Measurements from ENCODE around the gene LGALS3BP.
"Not testable (repeated sequence)": the region's sequence is repeated elsewhere in the genome, so short reads cannot be mapped to it uniquely, and the experiment has no call there.

LGALS3BP gene

DNA sequence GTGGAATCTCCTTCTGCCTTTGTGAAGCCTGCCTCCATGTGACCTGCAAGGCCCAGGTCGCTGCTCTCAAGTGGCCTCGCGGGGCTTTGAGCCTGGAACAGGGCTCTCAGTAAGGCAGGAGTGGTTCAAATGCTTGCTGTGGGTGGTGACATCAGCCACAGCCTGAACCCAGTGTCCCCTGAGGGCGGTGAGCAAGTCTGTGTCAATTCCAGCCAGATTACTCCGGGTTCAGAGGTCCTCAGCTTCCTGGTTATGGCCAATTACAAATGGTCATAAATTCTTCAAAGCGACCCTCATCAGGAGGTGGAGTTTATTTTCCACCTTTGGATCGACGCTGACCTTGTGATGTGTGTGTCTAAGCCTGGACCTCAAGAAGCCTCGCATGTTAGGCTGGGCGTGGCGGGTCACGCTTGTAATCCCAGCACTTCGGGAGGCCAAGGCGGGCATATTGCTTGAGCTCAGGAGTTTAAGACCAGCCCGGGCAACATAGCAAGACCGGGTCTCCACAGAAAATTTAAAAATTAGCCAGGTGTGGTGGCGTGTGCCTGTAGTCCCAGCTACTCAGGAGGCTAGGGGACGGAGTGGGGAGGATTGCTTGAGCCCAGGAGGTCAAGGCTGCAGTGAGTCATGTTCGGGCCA lies 17.3 kb downstream of the LGALS3BP start:
- DNase-seq (ENCODE audit: low spot score), result no peak

DNA sequence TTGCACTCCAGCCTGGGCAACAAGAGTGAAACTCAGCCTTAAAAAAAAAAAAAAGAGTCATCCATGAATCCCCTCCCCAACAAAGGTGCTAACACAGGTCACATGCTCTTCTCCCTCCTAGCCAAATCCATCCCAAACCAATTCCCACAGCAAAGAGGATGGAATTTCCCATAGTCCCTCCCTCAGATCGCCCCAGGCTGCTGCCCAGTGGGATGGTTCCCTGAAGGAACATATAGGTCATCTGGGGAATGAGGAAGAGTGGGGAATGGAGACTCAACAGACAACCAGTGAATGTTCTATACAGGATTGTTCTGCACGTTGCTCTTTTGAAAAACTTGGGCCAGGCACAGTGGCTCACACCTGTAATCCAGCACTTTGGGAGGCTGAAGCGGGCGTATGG lies 18.2 kb downstream of the LGALS3BP start:
- DNase-seq (ENCODE audit: low spot score), result no peak

DNA sequence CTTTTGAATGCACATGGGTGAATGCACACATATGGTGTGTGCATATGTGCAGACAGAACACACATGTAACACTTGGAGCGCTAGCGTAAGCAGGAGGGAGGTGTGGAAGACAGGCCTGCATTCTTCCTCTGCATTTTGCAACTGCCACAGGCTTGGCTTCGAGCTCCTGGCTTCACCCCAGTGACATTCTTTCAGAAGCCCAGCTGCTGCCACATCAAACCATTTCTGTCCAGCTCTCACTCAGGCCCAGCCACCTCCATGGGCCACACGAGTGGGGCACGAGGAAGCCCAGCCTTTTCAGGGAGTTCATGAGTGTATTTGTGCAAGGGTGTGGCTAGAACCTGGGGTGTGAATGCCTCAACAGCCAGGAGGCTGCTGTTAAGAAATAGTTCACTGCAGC lies 18.8 kb downstream of the LGALS3BP start:
- no peak for DNase-seq (ENCODE audit: low spot score)

DNA sequence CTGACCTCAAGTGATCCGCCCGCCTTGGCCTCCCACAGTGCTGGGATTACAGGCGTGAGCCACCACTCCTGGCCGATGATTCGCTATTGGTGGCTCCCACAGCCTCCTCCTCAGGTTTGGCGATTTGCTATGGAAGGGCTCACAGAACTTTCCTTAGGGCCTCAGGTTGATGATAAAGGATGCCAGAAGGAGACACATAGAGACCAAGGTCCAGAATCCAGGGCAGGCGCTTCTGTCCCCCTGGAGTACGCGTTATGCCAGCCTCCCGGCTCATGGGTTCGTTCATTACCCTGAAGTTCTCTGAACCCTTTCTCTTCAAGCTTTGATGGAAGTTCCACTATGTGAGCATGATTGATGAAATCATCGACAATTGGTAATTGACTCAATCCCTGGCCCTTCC lies 19.9 kb downstream of the LGALS3BP start:
- DNase-seq (ENCODE audit: low spot score), result no peak

DNA sequence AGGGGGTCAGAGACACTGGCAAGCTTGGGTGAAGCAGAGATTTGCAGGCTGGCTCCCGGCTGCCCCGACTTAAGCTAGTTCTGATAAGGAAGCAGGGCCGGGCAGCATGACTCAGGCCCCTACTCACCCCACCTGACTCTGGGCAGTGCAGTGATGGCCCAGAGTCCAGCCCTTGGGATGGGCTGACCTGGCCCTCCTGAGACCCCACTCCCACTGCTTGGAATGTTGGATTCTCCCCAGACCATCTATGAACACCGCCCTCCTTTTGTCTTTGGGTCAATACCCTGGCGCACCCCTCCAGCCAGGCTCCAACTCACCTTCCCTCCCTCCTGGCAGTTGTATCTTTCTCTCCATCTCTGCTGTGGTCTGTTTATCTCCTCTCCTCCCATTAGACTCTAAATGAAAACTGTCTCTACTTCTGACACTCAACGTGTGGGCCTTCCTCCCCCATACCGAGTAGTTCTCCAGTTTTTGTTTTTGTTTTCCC lies 21.0 kb downstream of the LGALS3BP start:
- no peak for DNase-seq (ENCODE audit: low spot score)

DNA sequence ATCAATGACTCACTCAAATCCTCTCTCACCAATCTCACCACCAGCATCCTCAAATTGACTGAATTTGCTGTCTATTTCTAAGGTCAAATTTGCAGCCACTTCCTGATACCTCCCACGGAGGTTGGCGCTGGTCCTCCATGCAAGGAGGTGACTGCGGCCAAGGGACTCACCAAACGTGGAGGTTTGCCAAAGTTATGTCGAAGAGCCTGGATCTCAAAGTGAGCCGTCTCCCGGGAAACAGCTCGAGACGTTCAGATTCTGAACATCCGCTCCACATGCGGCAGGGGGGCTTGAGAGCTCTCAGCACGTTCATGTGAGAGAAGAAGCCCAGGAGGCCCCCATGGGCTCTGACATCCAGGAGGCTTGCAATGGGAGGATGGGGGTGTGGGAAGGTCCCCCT lies 22.6 kb downstream of the LGALS3BP start:
- DNase-seq (ENCODE audit: low spot score), result no peak

DNA sequence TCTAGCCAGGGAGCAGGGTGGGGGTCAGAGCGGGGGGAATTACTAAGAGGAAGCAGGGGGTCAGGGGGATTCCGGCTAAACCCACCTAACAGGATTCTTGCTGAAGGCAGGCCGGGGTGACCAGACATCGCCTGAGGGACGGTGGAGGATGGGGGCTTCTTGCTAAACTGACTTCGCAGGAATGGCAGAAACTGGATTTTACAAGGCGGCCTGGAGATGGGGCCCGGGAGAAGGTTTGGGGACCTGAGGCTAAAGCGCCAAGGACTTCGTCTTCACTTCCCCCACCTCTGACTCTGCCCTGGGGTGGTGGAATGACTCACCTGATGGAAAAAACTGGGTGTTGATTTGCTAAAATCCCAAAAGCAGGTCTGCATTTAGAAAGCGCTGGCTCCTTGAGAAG lies 23.5 kb downstream of the LGALS3BP start:
- DNase-seq (ENCODE audit: low spot score), result no peak

DNA sequence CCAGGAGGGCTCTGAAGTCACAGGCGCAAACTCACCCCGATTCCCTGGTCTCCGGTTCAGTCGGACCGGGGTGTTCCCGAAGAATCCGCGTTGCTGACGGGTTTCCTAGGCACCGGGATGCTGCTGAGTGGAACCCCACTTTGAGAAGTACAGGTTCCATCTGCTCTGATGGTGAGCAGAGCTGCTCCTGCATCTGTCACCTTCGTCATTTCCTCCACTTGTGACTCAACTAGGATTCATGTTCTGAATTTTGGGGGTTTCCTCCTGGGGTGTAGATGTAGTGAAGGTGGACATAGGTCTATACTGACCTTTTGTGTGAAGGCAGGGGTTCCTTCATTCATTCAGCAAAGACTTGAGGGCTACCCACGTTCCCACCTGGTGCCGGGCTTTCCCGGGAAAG lies 25.0 kb downstream of the LGALS3BP start:
- peak; percentile 22 for DNase-seq (ENCODE audit: low spot score)

DNA sequence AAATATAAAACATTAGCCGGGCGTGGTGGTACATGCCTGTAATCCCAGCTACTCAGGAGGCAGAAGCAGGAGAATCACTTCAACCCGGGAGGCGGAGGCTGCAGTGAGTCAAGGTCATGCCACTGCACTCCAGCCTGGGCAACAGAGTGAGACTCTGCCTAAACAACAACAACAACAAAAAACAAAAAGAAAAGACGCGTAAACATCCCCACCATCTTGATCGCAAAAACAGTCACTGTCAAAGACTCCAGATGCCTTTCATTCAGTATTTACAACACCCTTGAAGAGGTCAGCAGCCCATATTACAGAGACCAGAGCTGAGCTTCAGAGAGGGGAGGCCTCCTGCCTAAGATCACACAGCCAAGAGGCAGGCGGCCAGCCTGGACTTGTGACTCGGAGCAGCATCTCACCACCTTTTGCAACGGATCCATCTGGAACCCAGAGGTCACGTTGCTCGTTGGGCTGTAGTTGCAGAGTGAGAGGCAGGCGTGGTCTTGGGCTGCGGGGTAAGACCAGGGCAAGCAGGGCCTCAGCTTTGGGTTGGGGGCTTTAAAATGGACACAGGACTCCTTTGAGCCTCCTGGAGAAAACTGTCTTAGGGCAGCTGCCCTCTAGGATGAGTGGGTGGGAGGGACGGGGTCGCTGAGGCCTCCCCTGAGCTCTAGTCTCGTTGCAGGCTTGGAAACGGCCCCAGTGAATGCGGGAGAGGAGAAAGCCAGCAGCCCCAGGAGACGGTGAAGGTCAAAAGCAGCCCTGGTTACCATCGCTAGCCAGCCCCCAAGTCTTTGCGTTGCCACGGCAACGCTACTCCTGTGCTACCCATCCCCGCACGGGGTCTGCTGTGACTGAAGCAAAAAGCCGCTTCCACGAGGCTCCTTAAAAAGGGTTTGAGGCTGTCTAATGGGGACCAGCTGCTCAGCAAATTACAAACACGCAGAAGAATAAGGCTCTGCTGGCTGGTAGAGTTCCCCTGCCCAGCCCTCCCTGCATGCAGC lies 26.1 kb downstream of the LGALS3BP start:
- no peak for DNase-seq (ENCODE audit: low spot score)

DNA sequence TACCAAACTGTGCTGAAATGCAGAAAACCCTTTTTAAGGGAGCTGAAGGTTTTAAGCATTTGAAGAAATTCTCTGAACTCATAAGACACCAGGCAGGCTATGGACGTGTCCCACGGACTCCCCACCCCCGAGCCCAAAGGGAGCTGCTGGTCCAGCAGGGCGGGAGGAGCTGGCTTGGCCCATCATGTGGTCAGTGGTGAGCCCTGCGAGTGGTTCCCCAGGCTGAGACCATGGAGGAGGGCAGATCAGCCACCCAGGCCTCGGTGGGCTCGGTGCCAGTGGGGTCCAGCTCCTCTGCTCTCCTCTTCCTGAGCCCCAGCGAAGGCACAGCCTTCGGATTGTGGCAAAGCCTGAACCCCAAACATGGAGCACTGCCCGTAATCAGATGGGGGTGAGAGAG lies 27.0 kb downstream of the LGALS3BP start:
- no peak for DNase-seq (ENCODE audit: low spot score)

DNA sequence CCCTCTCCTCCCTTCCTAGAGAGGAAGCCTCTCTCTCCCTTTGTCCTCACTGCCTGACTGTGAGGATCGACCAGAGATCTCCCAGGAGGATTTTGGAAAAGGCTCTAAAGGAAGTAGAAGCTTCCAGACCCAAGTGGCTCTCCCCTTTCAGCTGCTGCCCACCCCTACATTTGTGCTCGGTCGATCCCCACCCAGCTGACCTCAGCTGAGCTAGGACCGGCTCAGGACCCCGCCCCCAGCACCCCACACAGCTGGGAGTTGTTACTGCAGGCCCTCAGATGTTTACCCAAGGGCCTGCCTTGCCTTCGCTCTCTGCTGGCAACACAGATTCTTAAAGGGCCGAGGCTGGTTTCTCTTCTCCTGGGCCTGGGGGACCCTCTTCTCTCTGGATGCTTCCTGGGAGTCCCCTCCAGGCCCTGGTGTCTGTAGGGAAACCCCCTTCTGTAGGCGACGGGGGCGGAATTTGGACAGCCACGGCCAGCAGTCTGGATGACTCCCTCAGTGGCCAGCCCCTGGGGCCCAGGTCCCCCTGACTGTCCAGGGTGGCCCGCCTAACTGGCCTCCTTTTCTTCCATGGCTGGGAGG lies 27.7 kb downstream of the LGALS3BP start:
- DNase-seq (ENCODE audit: low spot score), result no peak

DNA sequence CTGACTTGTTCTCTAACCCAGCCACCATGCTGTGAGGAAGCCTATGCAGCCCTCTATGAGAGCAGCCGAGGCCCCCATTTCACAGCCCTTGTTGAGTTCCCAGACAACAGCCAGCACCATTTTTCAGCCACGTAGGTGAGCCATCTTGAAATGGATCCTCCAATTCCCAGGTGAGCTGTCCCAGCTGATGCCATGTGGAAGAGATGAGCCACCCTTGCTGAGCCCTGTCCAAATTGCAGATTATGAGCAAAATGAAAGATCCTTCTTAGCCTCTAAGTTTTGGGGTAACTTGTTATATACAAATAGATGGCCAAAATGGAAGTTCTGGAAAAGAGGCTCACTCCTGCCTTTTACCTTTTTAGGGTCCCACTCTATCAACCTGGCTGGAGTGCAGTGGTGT lies 28.9 kb downstream of the LGALS3BP start:
- DNase-seq (ENCODE audit: low spot score), result no peak

DNA sequence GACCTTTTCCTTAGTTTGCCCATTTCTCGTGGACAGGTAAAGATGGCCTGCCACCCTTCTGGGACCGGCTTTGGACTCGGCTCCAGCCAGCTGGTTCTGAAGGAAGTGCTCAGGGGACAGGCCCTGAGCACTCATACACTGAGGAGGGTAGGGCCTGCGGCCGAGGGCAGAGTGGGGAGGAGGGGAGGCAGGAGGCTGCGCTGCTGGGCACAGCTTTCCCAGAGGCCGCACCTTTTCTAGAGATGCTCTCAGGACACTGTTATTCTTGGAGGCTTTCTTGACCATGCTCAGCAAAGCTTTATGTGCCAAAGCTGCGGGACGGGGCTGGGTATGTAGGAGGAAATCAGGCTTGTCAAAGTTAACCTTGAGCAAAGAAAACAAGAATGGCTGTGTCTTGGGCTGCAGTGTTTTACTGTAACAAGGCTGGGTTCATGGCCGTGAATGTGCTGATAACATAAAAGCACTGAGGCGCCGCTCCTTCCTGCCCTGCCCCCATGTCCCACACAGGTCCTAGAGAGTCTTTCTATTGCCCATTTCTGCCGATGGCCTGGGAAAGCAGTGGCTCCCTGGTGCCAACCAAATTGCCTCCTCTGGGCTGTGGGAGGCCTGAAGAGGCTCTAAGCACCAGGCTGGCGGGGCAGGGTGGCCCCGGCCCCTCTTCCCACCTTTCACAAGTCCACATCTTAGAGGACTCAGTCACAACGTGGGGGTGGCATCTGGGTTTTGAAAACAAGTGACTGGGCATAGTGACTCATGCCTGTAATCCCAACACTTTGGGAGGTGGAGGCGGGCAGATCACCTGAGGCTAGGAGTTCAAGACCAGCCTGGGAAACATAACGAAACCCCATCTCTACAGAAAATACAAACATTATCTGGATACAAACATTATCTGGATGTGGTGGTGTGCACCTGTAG lies 32.2 kb downstream of the LGALS3BP start:
- no peak for DNase-seq (ENCODE audit: low spot score)

DNA sequence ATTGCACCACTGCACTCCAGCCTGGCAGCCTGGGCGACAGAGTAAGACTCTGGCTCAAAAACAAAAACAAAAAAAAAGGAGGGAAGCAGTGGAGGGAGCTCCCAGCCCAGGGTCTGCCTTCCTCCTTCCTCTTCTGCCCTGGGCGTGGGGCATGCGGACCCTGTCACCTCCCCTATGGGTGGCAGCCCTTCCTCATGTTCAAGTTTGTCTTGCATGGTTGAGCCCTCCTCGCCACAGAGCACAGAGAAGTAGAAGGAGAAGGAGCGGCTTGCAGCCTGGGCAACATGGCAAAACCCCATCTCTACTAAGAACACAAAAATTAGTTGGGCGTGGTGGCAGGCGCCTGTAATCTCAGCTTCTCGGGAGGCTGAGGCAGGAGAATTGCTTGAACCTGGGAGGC lies 33.1 kb downstream of the LGALS3BP start:
- DNase-seq (ENCODE audit: low spot score), result no peak

DNA sequence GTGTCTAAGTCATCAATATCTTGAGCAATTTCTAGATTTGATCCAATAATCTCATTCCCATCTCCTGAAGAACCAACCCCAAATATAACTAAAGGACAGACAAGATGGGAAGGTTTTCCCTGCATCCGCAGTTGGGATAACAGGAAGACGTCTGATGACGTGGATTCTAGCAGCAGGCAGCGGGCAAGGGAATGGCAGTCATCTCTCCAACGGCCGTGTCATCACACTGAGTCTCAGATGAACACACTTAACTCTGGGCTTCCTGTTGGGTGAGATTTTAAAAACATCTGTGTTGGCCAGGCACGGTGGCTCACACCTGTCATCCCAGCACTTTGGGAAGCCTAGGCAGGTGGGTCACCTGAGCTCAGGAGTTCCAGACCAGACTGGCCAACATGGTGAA lies 33.6 kb downstream of the LGALS3BP start:
- no peak for DNase-seq (ENCODE audit: low spot score)

DNA sequence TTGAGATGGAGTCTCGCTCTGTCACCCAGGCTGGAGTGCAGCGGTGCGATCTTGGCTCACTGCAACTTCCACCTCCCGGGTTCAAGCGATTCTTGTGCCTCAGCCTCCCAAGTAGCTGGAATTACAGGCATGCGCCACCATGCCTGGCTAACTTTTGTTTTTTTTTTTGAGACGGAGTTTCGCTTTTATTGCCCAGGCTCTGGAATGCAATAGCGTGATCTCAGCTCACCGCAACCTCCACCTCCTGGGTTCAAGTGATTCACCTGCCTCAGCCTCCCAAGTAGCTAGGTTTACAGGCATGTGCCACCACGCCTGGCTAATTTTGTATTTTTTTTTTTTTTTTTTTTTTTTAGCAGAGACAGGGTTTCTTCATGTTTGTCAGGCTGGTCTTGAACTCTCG lies 34.3 kb downstream of the LGALS3BP start:
- not testable (repeated sequence) for DNase-seq (ENCODE audit: low spot score)

DNA sequence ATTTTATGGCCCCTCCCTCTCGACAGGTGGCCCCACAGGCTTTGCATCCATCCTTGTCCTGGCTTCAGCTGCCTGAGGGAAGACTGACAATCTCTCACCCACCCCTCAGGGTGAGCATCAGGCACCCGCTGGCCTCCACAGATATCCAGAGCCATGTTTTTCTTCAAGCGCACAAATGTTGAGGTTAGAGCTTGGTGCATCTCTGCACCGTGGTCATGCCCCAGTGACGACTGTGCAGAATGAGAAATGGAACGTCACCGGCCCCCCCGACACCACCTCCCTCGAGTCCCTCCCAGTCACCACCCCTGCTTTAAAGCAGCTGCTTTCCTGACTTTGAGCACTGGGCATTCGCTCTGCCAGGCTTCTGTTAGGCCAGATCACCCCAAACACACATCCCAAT lies 34.8 kb downstream of the LGALS3BP start:
- DNase-seq (ENCODE audit: low spot score), result no peak

DNA sequence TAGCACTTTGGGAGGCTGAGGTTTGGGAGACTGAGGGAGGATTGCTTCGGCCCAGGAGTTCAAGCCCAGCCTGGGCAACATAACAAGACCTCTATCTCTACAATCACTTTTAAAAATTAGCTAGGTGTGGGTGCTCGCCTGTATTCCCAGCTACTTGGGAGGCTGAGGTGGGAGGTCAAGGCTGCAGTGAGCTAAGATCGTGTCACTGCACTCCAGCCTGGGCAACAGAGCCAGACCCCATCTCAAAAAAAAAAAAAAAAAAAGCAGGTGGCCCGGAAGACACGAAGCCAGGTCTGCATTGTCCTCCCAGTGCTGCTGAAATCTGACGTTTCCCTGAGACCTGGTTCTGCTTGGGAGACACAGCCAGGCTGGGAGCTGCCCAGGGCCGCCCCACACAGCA lies 35.7 kb downstream of the LGALS3BP start:
- no peak for DNase-seq (ENCODE audit: low spot score)

DNA sequence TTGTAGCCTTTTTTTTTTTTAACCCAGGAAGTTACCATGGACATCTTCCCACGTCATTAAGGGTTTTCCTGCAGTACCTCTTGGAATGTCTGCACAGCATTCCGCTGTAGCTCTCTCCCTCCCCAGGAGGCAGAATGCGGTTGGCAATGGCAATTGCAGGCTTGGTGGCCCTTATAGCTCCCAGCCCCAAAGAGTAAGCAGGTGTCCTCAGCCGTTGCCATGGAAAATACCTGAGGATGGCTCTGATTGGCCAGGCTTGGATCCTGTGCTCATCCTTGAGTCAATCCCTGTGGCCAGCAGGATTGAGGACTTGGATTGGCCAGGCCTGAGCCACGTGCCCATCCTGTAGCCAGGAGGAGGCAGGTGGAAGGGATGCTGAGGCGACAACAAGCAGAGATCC lies 39.0 kb downstream of the LGALS3BP start:
- DNase-seq (ENCODE audit: low spot score), result no peak

DNA sequence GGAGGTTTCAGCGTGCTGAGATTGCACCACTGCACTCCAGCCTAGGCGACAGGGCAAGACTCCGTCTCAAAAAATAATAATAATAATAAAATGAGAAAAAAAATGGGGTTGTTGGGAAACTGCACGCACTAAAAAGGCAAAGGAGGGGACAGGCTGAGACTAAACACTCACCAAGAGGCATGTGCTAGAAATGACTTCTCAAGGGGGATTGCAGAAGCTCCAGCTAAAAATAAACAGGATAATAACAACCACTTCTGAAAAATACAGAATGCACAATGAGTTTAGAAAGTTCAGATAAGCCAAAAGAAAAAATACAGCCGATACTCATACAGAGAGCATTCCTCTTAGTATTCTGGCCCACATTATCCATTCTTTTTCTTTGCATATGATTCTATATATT lies 39.5 kb downstream of the LGALS3BP start:
- no peak for DNase-seq (ENCODE audit: low spot score)

DNA sequence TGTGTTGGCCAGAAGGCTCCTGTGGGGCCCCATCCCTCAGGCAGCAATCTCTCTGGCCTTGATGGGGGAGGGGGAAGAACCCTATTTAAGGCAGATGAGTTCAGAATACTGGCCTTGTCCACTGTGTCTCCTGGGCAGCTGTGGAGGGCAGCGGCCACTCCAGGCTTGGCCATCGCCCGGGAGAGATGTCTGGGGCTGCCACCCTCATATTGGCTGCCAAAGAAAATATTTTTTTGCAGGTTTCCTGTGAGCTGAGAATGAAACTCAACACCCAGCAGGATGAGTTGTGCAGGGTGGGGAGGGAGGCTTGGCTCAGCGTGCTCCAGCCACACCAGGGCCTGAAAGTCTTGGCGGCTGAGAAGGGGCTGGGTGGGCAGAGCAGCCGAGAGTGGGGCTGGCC lies 40.1 kb downstream of the LGALS3BP start:
- no peak for DNase-seq (ENCODE audit: low spot score)

DNA sequence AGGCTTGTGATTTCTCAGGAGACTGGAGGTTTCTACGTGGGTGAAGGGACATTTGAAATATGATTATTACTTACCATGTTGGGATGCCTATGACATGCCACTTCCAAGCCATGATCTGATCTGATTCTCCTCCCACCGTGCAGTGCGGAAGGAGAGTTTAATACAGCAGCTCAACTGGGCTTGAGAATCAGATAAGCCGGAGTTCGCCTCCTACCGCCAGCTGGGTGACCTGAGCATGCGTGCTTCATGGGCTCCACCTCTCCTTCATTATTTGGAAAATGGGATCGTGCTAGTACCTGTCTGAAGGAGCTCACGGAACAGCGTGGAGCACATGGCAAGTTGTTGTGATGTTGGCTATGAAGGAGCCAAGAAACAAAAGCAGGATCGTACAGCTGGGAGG lies 42.2 kb downstream of the LGALS3BP start:
- no peak for DNase-seq (ENCODE audit: low spot score)

All from activated CD4-positive, alpha-beta T cell treated with anti-CD3 and anti-CD28 coated beads, Interleukin-2, Interleukin-4, amounts not matched to agents 100 ng/mL and 50 ng/mL, durations not matched to agents 16 hours and 8 hours (primary cell).